Gastroesophageal sphincter (tissue), 4 donors: ENCODE results near the gene MUC5B. TPM values are rescaled to one million over a fixed set of nuclear protein-coding genes. Genes with fewer than 3 reads are reported as not detected.

Experiments
- ATAC-seq: fragments of 150-250 bp; one replicate; pipeline ENCODE4 v1.9.1; 2016; ENCODE audit warnings: mild to moderate bottlenecking, moderate library complexity
- H3K27ac ChIP-seq, 4 donors: fragments of 200-600 bp; sonication (generic) in 3 of 4; 1 replicate in 3 of 4; 2 replicates in 1 of 4; pipeline ENCODE4 v1.5.1; 2016 to 2019
- H3K27me3 ChIP-seq: fragments of 200-600 bp; sonication (generic); one replicate; pipeline ENCODE4 v1.5.1; 2019
- H3K36me3 ChIP-seq, 2 donors: fragments of 200-600 bp; sonication (generic); one replicate each; pipeline ENCODE4 v1.5.1; 2019; ENCODE audit warnings: control low read depth in 1 of 2
- H3K4me1 ChIP-seq, 3 donors: fragments of 200-600 bp; sonication (generic); 1 replicate in 2 of 3; 2 replicates in 1 of 3; pipeline ENCODE4 v1.5.1; 2016 to 2019; ENCODE audit warnings: control low read depth in 2 of 3
- H3K4me3 ChIP-seq, 2 donors: fragments of 200-600 bp; sonication (generic); one replicate each; pipeline ENCODE4 v1.5.1; 2019; ENCODE audit warnings: mild to moderate bottlenecking in 1 of 2, moderate library complexity in 1 of 2
- H3K9me3 ChIP-seq, 3 donors: fragments of 200-600 bp; sonication (generic); one replicate each; pipeline ENCODE4 v1.5.1; 2017 to 2019; ENCODE audit warnings: control low read depth in 2 of 3
- EP300 ChIP-seq: sonication (generic); formaldehyde crosslinking; IDR thresholded peaks from one replicate; pipeline ENCODE4 v1.6.1; 2017; ENCODE audit warnings: antibody characterized with exemption, mild to moderate bottlenecking
- POLR2A ChIP-seq, 2 donors: fragments of 450-650 bp; IDR thresholded peaks; one replicate each; pipeline ENCODE4 v1.6.1; 2017; ENCODE audit warnings: antibody characterized with exemption in 2 of 2, mild to moderate bottlenecking in 2 of 2, moderate library complexity in 1 of 2
- POLR2AphosphoS5 ChIP-seq: sonication (generic); formaldehyde crosslinking; IDR thresholded peaks from one replicate; pipeline ENCODE4 v1.6.1; 2017; ENCODE audit warnings: antibody characterized with exemption
- WGBS, 2 donors: methylation state at CpG; one replicate each; pipeline ENCODE4 v1.1.5; 2018; ENCODE audit warnings: low coverage in 1 of 2; 5-methylcytosine and 5-hydroxymethylcytosine counted together
- total RNA-seq, 4 donors: library from RNA; depleted of rRNA; stranded (reverse); fragments of >200 nt; gene quantifications; one replicate each; pipeline ENCODE4 v1.1.0, GENCODE V29; 2016
- TF ChIP-seq, protein P1 (sequence below), 4 experiments: fragments of 200-600 bp in 2 of 4; fragments of 450-650 bp in 2 of 4; sonication (generic) in 1 of 4; IDR thresholded peaks; one replicate each; pipeline ENCODE4 v1.5.1; 2017 to 2019; ENCODE audit warnings: antibody characterized with exemption in 4 of 4, mild to moderate bottlenecking in 2 of 4, moderate library complexity in 2 of 4

The MUC5B gene
- total RNA-seq, 4 donors from 2014 or later = 0.13 to 199 (median 0.60) TPM

DNA sequence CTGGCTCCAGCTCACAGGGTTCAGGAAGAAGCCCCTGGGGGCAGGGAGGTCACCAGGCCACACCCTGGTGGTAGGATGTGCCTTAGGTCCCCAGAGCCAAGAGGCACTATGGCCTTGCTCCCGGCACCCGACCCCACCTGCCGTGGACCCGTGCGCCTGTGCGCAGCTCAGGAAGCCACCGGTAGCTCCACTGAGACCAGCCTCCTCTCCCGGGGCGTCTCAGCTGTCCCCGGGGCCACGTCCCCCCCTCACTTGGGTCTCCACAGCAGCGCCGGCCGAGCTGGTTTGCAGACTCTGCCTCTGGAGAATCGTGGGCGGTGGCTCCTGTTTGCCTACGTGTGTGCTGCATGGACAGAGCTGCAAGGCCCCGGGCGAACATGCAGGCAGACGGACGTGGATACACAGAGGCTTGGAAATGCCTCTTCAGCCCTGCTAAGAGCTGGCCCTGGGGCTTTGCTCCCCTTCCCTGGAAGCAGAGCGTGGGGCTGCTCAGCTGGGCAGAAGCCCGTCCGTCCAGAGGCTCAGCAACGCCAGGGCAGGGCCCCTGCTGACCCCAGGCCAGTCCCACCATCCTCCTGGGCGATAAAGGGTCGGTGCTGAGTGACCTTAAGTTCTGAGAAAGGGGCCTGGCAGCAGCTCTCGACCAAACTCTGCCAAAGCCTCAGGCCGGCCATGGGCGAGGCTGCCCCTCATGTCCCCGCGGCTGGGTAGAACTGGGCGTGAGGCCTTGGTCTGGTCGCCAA is 15.3 kb upstream of the MUC5B start:
- no peak overlapping the region for H3K4me3 ChIP-seq
- TF ChIP-seq, protein P1, sequence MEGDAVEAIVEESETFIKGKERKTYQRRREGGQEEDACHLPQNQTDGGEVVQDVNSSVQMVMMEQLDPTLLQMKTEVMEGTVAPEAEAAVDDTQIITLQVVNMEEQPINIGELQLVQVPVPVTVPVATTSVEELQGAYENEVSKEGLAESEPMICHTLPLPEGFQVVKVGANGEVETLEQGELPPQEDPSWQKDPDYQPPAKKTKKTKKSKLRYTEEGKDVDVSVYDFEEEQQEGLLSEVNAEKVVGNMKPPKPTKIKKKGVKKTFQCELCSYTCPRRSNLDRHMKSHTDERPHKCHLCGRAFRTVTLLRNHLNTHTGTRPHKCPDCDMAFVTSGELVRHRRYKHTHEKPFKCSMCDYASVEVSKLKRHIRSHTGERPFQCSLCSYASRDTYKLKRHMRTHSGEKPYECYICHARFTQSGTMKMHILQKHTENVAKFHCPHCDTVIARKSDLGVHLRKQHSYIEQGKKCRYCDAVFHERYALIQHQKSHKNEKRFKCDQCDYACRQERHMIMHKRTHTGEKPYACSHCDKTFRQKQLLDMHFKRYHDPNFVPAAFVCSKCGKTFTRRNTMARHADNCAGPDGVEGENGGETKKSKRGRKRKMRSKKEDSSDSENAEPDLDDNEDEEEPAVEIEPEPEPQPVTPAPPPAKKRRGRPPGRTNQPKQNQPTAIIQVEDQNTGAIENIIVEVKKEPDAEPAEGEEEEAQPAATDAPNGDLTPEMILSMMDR (IDR thresholded peaks at IDR 0.05) = no peak
- TF ChIP-seq POLR2AphosphoS5 = no peak
- TF ChIP-seq EP300 = no peak
- no peak for TF ChIP-seq POLR2A (IDR thresholded peaks at IDR 0.05)
- H3K9me3 ChIP-seq = peaks cover 0 to 29% (median 0%) of the 10 kb centered on the region in 3 donors
- no peak for ATAC-seq
- peaks cover 0 to 8% (median 0%) of the 10 kb centered on the region in 3 donors for H3K4me1 ChIP-seq
- no peak overlapping the region for H3K27ac ChIP-seq
- H3K36me3 ChIP-seq = no peaks in the 10 kb centered on the region
- WGBS, 2 donors = no CpG with 5 or more reads among the region's 34 CpGs
- H3K27me3 ChIP-seq = peaks cover 25% of the 10 kb centered on the region

DNA sequence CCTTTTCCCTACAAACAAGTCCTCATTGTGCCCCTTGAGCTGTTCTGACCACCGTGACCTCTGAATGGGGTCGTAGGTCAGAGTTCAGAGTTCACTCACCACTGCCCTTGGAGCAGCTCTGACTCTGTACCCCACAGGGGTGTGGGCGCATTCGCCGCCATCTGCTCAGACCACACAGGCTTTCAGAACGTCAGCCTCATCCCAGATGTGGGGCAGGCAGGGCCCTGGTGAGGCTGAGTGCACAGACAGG is 14.8 kb upstream of the MUC5B start:
- no peak for TF ChIP-seq EP300
- TF ChIP-seq POLR2A (IDR thresholded peaks at IDR 0.05) = no peak
- TF ChIP-seq, protein P1 (IDR thresholded peaks at IDR 0.05) = no peak
- no peak for TF ChIP-seq POLR2AphosphoS5
- ATAC-seq = no peak
- no CpG with 5 or more reads among the region's 6 CpGs for WGBS, 2 donors
- H3K4me1 ChIP-seq = peaks cover 0 to 3% (median 0%) of the 10 kb centered on the region in 3 donors
- peaks cover 20% of the 10 kb centered on the region for H3K27me3 ChIP-seq
- H3K27ac ChIP-seq = no peak overlapping the region
- no peak overlapping the region for H3K4me3 ChIP-seq
- H3K9me3 ChIP-seq = peaks cover 0 to 34% (median 0%) of the 10 kb centered on the region in 3 donors
- no peaks in the 10 kb centered on the region for H3K36me3 ChIP-seq

- TF ChIP-seq POLR2AphosphoS5 = no peak
- TF ChIP-seq POLR2A (IDR thresholded peaks at IDR 0.05) = no peak
- no peak for TF ChIP-seq EP300
- TF ChIP-seq, protein P1 (IDR thresholded peaks at IDR 0.05) = no peak
- peaks cover 14% of the 10 kb centered on the region for H3K27me3 ChIP-seq
- H3K9me3 ChIP-seq = peaks cover 0 to 38% (median 0%) of the 10 kb centered on the region in 3 donors
- no peak overlapping the region for H3K27ac ChIP-seq
- no peaks in the 10 kb centered on the region for H3K36me3 ChIP-seq
- H3K4me3 ChIP-seq = no peak overlapping the region
- no peak for ATAC-seq
- 93% methylated on average over 3 of the region's 39 CpGs; no CpG with 5 or more reads in 1 of the 2 donors for WGBS, 2 donors
- no peaks in the 10 kb centered on the region for H3K4me1 ChIP-seq
Observed at GRCh38 chr11:1208394-1209261, 14.2 kb upstream of the MUC5B start.

GRCh38 chr11:1209371-1210057 is 13.4 kb upstream of the MUC5B start:
- ATAC-seq = no peak
- Histone ChIP-seq H3K36me3 (no peaks in the 10 kb centered on the region), H3K4me1 (no peaks in the 10 kb centered on the region), H3K9me3 (peaks cover 0 to 38% (median 0%) of the 10 kb centered on the region in 3 donors), H3K27ac (no peak overlapping the region), H3K4me3 (no peak overlapping the region), H3K27me3 (peaks cover 5% of the 10 kb centered on the region)
- TF ChIP-seq POLR2A (IDR thresholded peaks at IDR 0.05) = no peak
- no peak for TF ChIP-seq EP300
- TF ChIP-seq POLR2AphosphoS5 = no peak
- TF ChIP-seq, protein P1 (IDR thresholded peaks at IDR 0.05) = no peak
- 87 to 93% methylated on average over 8 to 12 of the region's 17 CpGs for WGBS, 2 donors
